ENCODE measurements around the gene GUK1. TPM values are rescaled to one million over a fixed set of nuclear protein-coding genes. Genes with fewer than 3 reads are reported as not detected.

GUK1 gene
- total RNA-seq, 1 donor, result 238 TPM

DNA sequence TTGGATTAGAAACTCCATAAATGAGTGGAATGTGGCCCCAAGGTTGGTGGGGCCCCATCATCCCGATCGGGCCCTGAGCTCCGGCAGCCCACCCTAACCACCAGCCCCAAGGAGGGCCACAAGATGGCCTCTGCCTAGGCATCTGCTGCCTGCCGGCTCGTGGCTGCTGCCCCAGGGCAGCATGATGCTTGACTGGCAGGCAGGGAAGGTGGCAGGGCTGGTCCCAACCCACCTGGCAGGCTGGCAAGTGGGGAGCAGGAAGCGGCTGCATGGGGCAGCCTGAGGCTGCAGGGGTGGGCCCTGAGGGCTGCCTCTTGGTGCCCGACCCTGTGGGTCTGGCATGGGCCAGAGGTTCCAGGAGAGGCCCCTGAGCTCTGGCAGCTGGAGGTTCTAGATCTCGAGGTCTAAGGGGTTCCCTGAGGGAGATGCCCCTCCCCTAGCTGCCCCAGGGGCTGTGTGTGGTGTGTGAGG lies 8.9 kb downstream of the GUK1 start:
- DNase-seq (ENCODE audit: low read depth in 2 of 3, low spot score in 2 of 3), result no peak

DNA sequence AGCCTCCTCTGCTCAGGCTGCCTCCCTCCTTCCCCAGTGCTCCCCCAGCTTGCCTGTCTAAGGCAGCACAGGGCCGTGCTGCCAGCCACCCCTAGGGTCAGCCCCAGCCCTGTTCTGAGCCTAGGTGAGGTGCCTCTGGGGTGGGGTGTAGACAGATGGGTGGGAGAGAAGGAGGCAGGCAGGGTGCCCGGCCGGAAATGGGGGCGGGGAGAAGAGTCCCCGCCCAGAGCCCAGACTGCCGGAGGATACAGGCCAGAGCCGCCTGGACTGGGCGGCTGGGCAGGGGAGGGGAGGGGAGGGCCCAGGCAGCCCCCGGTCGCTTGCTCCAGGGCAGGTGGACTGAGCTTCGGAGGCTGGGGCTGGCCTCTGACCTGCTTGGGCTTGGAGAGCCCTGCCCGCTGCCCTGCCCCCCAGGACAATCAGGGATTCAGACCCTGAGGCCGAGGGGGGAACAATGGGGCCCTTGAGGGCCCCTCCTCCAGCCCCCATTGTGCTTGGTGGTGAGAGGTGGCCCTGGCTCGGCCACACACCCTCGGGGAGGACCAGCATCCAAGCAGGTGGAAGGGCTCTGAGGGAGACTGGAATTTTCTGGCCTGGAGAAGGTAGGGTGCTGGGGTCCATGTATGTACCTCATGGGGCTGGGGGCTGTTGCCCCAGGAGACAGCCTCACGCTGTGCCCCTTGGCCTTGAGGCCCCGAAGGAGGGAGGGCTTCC lies 9.5 kb downstream of the GUK1 start, which contains the start of gene GJC2:
Gene GJC2 (plus strand): TSS at position 525 of the 714 bp plus-strand sequence. CDS start 7,829 bp downstream, outside the sequence.
- DNase-seq (ENCODE audit: low read depth in 2 of 3, low spot score in 2 of 3), result no peak

DNA sequence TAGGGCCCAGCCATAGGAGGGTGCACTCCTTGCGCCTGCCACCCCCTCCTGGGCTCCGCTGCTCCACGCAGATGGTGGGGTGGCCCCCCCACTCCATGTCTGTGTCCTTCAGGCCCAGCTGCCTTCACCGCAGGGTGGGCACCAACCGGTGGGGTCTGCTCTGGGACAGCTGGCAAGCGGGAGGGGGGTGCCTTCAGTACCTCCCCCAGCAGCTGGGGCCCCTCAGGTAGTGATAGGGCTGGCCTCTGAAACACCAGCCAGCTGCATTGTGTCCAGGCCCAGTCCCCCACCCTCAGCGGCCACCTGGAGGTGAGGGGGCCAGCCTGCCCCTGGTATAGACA lies 10.0 kb downstream of the GUK1 start:
- DNase-seq (ENCODE audit: low read depth in 2 of 3, low spot score in 2 of 3), result no peak

DNA sequence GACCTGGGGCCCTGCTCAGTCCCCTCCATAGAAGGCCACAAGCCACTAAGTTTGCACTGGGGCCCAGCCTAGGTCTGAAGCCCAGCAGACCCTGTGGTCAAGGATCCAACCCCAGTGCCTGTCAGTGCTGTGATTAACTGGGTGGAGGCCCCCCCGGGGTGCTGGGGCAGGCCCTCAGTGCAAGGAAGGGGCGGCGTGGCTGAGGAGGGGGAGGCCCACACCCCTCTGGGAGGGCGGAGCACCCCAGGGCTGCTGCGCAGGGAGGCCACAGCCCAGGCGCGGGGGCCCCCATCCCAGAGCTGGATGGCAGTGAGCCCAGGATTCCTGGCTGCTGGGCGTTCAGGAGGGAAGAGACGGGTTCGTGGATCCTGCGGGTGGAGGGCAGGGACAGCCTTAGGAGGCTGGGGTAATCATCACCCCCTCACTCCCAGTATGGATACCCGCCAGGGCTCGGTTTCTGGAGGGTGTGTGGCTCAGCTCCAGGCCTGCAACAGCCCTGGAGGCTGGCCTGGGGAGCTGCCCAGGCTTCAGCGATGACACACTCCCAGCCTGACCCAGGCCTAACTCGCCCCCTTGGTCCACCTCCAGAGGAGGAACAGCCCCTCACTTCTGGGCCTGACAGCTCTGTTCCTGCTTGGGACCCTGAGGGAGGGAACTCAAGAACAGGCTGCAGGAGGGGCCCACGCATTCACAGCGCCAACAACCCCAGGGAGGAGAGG lies 10.5 kb downstream of the GUK1 start:
- DNase-seq (ENCODE audit: low read depth in 2 of 3, low spot score in 2 of 3), result no peak

DNA sequence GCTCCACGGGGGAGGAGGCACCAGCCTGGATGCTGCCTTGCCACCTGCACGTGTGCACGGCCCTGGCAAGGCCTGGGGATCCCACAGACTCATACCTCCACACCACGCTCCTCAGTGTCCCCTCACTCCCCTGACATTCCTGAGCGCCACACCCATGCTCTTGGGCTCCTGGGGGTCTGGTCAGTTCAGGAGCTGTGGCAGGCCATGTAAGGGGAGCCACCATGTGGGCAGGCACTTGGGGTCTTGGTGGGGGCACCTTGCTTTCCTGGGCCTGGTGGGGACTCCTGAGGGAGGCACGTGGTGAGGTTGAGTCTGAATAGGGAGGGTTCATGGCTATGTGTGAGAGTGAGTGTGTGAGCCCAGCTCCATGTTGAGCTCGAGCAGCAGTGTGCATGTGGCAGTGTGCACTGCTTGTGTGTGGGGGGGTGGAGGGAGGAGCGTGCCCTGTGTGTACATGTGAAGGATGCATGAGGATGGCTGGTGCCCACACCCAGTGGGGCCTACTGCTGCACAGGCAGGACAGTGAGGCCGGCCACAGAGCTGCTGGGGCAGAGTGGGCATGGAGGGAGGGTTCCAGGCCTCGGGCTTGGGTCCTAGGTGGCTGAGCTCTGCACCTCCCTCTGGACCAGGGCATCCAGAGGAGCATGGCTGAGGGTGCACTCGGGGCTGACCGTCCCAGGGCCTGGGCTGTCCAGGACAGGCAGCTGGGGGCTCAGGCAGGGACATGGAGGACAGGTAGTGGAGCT lies 11.3 kb downstream of the GUK1 start:
- DNase-seq (ENCODE audit: low read depth in 2 of 3, low spot score in 2 of 3), result no peak

DNA sequence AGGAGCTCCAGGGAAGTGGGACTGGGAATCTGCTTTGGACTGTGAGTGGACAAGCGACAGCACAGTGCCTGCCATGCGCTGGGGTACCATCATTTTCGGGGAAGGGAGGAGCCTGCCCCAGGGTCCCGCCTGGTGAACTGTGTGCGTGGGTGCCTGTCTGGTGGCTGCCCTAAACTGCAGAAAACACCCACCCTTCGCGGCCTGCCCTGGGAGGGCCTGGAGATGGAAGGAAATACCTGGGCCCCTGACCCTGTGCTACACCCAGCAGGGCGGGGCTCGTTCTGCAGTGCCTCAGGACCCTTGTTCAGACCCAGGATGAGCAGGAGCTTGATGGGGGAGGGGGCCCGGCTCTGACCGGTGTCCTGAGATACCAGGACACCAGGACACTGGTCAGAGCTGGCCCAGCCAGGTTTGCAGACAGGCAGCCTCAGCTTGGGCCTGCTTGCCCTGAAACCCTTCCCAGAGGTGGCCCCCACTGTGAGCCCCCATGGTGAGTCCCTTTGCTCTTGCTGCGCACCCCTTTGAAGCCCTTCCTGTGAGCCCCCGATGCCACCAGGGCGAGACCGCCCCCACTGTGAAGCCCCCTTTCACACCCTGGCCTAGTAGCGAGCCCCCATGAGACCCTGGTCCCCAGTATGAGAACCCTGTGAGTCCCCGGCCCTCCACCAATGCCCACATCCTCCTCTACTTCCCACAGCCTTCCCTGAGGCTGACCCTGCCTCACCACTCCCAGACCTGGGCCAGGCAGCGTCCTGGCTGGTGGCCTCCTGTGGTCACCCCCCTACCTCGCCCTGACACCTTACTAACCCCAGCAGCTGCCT lies 12.2 kb downstream of the GUK1 start:
- no peak for DNase-seq (ENCODE audit: low read depth in 2 of 3, low spot score in 2 of 3)

DNA sequence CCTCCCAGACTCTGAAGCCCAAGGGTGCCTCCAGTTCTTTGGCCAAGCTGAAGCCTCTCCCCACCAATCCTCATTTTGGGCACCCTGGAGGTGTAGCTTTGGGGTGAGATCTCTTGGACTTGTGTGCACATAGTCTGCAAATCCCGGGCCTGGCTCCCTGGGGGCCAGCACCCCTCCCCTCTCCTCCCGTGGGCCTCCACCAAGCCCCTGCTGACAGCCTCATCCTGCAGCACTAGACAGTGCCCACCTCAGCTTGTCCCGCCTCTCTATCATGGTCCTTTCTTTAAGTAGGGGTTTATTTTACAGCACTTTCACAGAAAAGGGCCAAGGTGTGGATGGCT lies 12.8 kb downstream of the GUK1 start:
- DNase-seq (ENCODE audit: low read depth in 2 of 3, low spot score in 2 of 3), result no peak

DNA sequence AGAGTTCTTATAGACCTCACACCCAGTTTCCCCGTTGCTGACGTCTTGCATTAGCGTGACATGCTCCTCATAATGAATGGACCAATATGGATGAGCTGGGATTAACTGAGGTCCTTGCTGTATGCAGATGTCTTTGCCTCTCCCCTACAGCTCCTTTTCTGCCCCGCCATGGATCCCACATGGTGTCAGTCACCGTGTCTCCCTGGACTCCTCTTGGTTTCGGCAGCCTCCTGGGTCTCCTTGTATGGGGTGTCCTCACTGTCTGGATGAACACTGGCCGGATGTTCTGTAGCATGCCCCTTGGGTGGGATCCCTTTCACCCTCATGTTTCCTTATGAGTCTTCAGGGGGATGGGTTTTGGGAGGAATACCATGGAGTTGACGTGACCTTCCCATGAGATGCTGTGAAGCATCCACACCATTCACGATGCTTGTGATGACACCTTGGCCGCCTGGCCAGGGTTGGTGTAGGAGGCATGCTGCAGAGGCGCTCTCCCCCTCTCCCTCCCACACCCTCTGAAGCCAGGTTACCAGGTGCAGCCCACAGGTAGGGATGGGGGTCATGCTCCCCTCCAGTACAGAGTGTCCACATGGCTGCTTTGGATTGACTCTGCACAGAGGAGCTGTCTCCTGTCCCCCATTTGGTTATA lies 14.1 kb downstream of the GUK1 start:
- DNase-seq (ENCODE audit: low read depth in 2 of 3, low spot score in 2 of 3), result no peak

DNA sequence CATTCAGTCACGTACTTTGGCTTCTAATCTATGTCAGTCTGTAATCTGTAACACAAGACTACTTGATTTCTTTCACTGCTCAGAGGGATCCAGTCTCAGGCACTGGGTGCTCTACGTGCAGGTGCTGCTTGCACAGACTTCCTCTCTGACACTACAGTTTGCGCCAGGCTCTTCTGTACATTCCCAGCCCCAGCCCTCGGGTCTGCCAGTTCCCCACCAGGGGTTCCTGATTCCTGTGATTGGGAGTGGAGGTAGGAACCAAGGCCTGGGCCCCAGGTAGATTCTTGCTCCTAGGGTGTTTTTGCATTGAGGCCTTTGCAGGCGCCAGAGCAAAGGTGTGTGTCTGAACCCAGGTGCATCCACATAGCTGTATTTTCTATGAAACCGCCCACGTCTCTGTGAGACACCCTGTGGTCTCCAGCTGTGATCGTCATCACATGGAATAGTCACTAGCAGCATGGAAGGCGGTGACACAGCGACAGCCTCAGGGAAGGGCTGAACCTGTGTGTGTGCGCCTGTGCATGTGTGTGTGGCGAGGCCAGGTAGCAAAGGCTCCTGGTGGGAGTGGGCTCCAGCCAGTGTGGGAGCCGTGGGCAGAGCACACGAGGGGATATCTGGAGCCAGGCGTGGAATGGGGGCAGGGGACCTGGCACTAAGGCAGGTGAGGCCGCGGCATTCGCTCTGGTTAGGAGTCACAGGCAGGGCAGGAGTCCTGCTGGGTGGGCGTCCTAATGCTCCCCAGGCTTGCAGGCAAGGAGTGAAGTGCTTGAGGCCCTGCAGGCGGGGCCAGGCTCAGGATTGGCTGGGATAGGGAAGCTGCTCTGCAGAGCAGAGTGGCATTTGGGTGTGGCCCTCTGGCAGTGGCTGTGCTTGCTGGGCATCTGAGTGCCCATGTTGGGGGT lies 14.8 kb downstream of the GUK1 start:
- DNase-seq (ENCODE audit: low read depth in 2 of 3, low spot score in 2 of 3), result no peak

DNA sequence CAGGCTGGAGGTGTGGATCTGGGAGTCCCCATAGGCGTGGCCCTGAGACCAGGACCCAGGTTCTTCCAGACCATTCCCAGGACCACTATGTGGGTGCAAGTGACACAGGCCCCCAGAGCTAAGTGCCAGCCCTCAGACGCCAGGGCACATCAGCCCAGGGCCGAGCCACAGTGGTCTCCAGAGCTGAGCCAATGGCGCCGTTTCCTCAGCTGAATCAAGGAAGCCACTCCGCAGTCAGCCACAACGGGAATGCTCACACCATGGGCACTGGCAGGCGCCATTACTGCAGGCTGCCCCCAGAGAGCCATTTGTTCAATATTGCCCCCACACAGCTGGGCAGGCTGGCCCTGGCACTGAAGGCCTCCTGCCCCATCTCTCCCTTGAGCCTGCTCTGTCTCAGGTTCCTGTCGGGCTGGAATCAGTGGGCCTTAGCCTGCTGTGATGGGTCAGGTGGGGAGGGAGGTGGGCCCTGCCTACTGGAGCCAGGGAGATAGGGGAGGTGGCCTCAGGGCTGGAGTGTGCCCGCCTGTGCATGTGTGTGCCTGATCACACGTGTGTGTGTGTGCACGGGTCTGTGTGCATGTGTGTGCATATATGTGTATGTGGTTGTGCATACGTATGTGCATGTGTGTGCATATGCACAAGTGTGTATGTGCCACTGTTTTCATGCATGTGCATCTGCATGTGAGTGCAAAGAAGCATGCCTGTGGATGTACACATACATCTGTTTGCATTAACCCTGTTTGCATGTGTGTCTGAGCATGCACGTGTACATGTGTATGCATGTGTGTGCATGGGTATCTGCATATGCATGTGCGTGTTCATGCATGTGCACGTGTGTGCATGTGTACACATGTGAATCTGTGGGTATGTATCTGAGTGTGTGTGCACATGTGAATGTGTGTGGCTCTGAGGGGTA lies 15.8 kb downstream of the GUK1 start:
- no peak for DNase-seq (ENCODE audit: low read depth in 2 of 3, low spot score in 2 of 3)

DNA sequence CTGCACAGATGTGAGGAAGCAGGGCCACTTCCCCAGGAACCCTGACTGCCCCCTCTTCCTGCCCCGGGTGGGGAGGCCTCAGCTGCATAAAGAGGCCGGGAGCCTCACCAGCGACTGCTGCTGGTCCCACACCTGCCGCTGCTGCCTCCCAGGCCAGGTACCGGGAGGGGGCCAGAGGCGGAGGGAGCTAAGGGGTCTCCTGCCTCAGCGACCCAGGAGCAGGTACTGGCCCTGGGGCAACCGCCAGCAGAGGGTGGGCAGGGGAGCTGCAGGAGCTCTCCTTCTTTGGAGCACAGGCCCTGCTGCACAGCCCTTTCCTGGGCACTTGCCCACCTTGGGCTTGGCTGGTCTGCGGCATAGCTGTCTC lies 16.4 kb downstream of the GUK1 start:
- DNase-seq (ENCODE audit: low read depth in 2 of 3, low spot score in 2 of 3), result peak in 1 of 3 donors; percentile 68

DNA sequence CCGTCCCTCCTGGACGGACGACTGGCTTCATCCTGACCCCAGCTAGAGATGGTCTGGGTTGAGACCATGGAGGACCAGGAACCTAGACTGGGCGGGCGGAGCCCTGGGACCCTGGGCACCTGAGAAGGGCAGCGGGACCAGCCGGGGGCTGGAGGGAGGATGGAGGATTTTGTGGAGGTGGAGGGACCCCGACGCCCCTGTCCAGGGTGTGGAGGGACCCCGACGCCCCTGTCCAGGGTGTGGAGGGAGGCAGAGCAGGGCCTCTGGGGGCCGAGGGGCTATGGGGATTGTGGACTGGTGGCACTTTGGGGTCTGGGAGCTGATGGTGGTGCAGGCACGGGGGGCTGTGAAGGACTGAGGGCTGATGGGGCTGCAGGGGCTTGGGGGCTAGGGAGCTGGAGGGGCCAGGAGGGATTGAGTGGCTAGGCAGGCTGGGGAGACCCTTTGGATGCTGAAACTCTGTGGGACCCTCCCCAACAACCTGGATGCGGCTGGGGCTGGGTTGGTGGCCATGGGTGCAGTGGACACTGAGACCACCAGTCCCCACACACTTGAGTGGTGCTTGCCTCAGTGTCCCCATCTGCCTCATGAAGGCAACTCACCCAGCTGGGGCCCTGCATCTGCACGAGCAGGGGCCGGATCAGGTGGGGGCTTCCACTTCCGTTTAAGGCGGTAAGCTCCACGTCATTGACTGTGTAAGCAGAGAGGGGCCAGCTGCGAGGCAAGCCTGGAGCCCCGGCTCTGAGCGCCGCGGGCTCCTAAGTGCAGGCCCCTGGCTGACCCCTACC lies 17.1 kb downstream of the GUK1 start:
- DNase-seq (ENCODE audit: low read depth in 2 of 3, low spot score in 2 of 3), result peak in 1 of 3 donors; percentile 50

DNA sequence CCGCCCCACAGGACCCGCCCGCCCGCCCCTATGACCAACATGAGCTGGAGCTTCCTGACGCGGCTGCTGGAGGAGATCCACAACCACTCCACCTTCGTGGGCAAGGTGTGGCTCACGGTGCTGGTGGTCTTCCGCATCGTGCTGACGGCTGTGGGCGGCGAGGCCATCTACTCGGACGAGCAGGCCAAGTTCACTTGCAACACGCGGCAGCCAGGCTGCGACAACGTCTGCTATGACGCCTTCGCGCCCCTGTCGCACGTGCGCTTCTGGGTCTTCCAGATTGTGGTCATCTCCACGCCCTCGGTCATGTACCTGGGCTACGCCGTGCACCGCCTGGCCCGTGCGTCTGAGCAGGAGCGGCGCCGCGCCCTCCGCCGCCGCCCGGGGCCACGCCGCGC lies 17.6 kb downstream of the GUK1 start:
- no peak for DNase-seq (ENCODE audit: low read depth in 2 of 3, low spot score in 2 of 3)

DNA sequence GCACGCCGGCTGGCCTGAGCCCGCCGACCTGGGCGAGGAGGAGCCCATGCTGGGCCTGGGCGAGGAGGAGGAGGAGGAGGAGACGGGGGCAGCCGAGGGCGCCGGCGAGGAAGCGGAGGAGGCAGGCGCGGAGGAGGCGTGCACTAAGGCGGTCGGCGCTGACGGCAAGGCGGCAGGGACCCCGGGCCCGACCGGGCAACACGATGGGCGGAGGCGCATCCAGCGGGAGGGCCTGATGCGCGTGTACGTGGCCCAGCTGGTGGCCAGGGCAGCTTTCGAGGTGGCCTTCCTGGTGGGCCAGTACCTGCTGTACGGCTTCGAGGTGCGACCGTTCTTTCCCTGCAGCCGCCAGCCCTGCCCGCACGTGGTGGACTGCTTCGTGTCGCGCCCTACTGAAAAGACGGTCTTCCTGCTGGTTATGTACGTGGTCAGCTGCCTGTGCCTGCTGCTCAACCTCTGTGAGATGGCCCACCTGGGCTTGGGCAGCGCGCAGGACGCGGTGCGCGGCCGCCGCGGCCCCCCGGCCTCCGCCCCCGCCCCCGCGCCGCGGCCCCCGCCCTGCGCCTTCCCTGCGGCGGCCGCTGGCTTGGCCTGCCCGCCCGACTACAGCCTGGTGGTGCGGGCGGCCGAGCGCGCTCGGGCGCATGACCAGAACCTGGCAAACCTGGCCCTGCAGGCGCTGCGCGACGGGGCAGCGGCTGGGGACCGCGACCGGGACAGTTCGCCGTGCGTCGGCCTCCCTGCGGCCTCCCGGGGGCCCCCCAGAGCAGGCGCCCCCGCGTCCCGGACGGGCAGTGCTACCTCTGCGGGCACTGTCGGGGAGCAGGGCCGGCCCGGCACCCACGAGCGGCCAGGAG lies 18.3 kb downstream of the GUK1 start:
- no peak for DNase-seq (ENCODE audit: low read depth in 2 of 3, low spot score in 2 of 3)

DNA sequence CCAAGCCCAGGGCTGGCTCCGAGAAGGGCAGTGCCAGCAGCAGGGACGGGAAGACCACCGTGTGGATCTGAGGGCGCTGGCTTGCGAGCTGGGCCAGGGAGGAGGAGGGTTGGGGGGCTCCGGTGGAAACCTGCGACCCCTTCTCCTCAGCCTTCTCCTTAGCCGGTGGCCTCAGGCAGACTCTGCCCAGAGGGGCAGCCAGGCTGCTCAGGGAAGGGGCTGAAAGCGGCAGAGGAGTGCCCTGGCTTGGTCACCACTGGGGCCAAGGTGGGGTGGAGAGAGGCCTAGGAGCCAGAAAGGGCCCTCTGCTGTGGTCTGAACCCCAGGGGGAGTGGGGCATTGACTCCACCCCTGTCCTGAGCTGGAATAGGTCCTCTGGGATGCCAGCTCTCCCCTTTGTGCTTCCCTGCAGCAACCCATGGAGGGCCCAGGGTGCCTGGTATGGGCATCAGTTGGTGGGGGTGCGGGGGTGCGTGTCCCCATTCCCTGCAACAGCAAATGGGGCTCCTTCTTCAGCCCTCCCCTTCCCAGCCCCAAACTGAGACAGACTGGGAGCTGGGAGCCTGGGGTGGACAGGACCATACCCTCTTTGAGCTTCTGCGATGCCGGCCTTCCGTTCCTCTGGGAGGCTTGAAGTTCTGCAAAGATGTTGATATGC lies 19.1 kb downstream of the GUK1 start:
- DNase-seq (ENCODE audit: low read depth in 2 of 3, low spot score in 2 of 3), result no peak

DNA sequence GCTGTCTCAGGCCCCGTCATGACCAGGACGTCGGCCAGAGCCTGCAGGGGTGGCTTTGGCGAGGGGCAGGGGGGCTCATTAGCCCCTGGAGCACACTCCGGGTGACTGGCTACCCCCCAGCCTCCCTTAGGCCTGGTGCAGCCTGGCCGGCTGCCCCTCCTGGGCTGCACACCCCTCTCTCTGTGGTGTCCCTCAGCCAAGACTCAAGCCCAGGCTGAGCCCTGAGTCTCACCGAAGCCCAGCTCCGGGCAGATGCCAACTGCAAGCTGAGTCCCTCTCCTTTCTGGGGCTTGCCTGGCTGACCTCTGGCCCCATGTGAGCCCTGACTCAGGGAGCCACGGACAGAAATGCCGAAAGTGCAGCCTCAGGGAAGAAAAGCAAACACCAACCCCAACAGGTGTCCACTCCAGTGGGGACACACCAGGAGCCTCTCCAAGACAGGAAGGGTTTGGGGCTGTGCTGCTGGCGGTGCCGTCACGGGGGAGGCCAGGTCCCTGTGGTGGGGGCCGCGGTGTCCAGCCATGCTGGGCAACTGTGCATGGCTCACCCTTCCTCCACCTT lies 20.2 kb downstream of the GUK1 start:
- no peak for DNase-seq (ENCODE audit: low read depth in 2 of 3, low spot score in 2 of 3)

Data from hematopoietic multipotent progenitor cell (in vitro differentiated cells).